ENCODE data around the gene GPHN.
"Not testable (repeated sequence)": the region's sequence is repeated elsewhere in the genome, so short reads cannot be mapped to it uniquely, and the experiment has no call there.

The GPHN gene

DNA sequence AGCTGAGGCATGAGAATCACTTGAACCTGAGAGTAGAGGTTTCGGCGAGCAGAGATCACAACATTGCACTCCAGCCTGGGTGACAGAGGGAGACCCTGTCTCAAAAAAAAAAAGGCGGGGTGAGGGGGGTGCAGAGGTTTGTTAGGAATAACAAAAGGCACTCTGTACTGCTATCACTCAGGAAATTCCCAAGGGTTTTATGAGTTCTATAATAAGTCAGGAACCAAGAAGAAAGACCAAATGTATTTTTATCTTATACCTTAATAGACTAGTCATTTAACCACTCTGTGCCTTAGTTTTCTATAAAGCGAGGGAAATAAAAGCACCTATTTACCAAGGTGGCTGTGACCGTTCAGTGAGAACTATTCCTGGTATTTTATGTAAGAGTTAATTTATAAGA is 319.2 kb downstream of the GPHN start:
- DNase-seq = no peak

DNA sequence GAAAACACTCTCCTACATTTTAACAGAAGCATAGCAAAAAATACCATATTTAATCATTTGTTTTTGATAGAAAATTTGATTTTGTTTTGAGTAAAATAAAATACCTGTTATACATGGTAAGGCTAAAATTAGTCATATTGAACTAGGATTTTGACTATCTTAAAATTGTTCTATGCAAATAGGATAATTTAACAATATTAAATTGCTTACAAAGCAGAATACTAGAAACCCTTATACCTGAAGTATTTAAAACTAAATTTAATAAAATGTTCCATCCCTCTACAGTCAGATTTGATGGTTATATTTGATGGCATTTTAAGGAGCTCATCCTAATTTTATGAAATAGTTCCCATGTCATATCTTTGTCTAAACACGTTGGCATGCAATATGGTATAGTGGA is 323.2 kb downstream of the GPHN start:
- no peak for DNase-seq

DNA sequence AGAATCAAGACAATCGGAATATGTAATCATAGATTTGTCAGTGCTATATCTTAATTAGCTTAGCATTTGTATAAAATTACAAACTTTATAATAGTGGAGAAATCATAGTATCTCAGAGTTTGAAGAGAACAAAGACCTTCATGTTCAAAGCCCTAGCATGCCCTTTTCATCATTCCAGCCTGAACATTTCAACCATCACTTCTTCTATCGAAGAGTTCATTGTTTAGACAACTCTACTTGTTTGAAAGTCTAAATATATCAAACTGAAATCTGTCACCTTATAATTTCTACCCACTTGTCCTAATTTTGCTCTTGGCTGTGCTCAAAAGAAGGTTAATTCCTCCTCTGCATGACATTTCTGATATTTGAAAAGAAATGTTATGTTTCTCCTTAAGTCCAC is 325.9 kb downstream of the GPHN start:
- DNase-seq = no peak

DNA sequence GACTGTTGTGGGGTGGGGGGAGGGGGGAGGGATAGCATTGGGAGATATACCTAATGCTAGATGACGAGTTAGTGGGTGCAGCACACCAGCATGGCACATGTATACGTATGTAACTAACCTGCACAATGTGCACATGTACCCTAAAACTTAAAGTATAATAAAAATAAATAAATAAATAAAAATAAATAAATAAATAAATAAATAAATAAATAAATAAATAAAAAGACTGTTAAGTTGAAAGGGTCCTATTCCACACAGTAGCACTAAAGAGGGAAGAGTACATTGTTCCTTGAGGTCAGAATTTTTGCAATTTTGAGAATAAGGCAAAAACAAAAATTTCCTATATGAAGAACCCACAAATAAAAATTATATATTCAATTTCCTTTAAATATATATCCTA is 329.5 kb downstream of the GPHN start:
- DNase-seq = not testable (repeated sequence)

DNA sequence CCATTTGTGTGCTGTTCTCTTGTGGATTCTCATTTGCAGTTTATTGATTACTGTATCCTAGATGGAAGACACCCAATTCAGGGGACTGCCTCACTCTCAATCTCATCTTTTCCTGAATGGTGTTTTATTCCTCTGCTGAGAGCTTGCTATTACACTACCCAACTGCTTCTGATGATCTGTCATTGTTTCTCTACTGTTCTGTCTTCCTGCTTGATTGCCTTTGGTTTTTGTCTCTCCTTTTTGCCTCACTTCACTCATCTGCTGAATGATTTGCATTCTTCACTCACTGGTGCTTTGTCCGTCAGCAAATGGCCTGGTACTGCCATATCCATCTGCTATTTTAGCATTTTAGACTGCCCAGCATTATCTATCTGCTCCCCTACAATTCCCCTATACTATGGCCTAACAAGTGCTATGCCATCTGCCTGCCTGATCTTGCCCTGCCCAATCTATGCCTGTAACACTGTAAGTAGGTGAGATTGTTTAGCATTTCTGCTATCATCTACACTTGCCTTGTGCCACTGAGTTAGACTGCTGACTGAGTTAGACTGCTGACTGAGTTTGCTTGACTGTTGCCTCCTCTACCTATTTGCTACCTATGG is 335.1 kb downstream of the GPHN start:
- no peak for DNase-seq

DNA sequence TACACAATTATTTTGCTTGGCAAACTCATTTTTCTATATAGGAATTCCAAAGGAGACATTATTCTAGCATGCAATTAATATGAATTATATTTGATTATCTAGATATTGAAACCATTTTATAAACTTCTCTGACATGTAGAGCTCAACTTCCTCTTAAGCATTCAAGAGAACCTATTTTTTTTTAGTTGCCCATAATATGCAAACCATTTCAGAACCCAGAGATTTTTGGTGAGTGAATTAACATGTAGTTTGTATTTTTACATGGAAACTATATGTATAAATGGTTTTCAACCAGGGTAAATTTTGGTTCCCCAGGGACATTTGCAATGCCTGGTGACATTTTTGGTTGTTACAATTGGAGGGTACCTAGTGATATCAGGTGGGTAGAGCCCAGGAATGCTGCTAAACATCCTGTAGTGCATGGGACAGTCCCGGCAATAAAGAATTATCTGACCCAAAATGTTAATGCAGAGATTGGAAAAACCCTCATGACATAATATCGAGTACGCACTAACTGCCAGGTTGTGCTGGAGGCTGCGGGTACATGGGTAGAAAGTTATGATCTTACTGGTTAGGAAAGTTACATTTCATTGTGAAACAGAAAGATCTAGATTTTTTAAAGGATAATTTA is 342.4 kb downstream of the GPHN start:
- DNase-seq = no peak

DNA sequence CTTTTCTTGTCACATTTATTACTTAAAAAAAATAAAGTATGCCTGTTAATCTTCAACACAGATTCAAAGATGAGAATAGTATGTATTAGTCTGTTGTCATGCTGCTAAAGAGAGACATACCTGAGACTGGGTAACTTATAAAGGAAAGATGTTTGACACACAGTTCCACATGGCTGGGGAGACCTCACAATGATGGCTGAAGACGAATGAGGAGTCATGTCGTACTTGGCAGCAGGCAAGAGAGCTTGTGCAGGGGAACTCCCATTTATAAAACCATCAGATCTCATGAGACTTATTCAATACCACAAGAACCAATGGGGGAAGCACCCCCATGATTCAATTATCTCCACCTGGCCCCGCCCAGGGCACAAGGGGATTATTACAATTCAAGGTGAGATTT is 345.4 kb downstream of the GPHN start:
- no peak for DNase-seq

DNA sequence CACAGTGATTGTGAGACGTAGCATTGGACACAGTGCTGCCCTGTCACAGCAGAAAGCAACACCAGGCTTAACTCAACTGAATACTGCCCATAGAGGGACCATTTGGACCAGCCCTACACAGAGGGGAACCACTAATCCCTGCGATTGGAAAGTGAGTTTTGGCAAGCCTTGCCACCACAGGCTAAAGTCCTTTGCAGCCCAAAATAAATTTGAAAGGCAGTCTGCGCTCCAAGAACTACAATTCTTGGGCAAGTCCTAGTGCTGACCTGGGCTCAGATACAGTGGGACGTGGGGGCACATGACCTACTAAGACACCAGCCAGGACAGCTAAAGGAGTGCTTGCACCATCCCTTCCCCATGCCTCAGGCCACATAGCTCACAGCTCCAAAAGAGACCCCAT is 349.9 kb downstream of the GPHN start:
- no peak for DNase-seq

DNA sequence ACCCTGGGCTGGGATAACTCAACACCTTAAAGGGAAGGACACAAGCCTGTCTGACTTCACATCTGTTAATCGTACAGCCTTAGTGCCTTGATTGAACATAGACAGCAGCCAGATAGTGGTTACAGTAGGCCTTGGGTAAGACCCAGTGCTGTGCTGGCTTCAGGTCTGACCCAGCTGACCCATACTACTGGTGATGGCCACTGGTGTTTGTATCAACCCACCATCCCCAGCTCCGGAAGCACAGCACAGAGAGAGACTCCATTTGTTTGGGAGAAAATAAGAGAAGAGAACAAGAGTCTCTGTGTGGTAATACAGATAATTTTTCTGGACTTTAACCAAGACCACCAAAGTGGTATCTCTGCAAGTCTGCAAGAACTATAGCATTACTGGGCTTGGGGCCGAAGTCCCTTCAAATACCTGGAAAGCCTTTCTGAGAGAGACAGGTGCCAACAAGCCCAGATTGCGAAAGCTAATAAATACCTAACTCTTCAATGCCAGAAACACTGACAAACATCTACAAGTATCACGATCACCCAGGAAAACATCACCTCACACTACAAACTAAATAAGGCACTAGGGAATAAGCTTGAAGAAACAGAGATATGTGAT is 351.2 kb downstream of the GPHN start:
- DNase-seq = no peak

DNA sequence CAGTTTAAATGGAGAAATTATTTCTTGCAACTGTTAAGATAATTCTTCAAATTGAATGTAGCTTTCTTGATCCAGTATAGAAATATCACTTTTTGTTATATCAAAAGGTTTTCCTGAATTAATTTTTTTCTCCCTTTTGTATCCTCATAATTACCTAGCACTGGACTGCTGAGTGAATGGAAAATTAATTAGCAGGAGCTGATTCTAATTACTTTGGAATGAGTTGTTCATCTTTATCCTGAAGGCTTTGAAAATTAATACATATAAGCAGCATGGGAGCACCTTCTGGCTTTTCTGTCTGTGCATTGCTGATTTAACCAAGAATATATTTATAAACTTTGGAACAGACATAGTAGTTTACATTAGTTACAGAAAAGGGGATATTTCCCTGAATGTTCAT is 373.6 kb downstream of the GPHN start:
- no peak for DNase-seq

DNA sequence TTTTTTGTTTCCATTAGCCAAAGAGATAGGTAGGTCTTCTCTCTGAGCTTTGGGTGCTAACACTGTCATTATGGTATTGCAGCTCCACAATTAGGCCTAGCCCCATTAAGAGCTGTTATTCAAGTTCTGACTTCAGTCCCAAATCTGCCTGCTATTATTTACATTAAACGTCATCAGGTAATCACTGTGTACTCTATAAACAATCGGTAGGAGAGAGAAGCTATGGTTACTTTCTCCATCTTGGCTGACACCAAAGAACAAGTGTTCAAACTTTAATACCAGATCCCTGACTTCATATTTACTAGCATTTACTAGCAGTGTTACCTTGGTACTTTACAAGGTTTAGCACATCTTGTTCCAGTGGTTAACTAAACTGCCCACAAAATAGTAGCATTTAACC is 376.2 kb downstream of the GPHN start:
- DNase-seq = no peak

DNA sequence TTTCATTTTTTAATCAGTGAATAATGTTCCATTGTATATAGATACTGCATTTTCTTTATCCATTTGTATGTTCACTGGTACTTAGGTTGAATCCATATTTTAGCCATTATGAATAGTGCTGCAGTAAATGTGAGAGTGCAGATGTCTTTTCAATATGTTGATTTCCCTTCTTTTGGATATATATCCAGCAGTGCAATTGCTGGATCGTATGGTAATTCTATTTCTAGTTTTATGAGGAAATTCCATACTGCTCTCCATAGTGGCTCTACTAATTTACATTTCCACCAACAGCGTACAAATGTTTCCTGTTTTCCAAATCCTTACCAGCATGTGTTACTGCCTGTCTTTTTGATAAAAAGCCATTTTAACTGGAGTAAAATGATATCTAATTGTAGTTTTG is 392.8 kb downstream of the GPHN start:
- DNase-seq = no peak

DNA sequence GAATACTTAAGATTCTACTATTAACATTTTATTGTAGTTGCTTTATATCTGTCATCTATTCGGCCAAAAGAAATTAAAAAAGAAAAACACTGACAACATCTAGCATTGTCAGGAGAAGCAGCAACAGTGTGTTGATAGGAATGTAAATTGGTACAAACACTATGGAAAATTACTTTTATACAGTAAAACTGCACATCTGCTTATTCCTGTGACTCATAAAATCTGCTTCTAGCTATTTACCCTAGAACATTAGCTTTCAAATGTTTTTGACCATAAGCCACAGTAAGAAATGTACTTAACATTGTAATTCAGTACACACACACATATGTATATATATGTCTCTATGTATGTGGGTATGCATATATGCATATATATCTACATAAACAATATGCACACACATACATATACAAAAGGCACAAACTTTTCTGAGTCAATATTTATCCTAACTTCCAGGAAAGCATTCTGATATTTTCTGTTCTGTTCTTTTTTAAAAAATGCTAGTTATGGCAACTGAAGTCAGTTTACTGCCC is 402.4 kb downstream of the GPHN start:
- DNase-seq = no peak

DNA sequence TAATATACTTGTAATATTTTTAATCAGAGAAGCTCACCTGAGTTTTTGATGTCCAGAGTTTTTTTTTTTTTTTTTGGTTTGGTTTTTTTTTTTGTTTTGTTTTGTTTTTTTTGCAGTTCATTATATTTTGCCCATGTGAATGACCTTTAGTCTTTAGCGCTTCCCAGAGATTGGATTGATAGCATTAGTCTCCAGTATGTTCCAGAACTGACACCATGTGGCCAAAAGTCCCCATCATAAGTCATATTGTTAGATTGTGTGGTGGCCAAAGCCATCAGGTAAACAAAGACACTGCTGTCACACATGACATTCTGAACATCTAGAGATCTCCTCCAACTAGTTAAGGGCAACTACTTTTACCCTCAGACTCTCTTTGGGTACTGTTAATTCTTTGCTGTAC is 408.5 kb downstream of the GPHN start:
- DNase-seq = no peak

DNA sequence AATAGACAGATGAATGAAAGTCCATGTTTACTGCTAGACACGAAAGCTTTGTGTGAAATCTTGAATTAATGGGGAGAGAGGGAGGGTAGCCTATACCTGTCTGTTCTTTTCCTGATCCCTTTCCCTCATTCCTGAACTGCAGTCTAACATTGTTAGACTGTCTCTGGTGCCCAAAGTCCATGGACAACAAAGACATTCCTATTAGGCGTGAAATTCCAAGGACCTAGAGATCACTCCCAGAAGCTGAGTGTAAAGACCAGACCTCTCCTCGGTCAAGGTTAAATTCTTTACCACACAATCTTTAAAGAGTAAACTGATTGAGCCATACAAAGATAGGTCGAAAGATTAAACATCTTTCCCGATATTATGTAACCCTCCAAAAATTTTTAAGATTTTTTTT is 410.6 kb downstream of the GPHN start:
- DNase-seq = no peak

DNA sequence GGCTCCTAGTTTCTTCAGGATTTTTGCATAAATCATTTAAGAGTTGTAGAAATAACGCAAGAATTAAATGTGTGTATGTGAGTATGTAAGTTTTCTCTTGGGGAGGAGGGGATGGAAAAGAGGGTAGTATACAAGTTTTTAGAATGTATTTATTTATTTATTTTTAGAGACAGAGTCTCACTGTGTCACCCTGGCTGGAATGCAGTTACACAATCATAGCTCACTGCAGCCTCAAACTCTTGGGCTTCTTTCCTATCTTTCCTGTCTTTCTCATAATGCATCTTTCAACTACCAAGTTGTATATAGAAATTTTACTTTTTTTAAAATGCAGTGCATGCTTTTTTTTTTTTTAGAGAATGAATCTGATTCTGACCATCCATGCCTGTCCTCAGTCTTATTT is 412.2 kb downstream of the GPHN start:
- no peak for DNase-seq

DNA sequence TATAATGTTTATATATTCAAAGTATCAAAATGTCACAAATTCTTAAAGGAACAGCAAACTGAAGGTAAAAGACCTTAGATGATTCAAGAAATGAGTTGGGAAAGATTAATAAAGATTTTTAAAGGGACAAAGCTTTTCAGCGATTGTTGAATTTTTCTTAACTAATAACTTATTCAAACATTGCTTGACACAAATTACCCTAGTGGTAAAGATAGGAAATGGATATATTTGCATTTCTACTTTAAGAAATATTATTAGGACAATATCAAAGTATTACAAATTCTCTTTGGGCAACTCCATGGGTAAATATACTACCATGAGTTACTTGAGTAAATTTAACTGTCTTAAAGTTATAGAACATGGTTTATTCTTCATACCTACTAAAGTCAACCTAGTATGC is 415.3 kb downstream of the GPHN start:
- DNase-seq = no peak

DNA sequence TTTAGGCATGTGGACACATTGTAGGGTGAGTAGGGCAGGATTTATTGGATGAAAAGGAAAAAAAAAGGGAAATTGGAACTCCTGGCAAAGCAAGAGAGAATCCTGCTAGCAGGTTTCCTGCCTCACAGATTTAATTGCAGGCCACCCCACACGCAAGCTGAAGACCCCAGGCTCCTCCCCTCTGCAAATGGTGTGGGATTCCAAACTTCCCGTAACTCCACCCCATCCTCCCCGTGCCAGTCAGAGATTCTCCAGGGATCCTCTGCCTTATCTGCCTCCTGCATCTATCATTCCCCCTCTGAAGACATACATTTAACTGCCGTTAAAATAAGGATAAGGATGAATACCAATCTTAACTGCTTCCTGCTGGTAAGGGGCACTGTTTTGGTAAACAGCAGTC is 431.5 kb downstream of the GPHN start:
- no peak for DNase-seq

DNA sequence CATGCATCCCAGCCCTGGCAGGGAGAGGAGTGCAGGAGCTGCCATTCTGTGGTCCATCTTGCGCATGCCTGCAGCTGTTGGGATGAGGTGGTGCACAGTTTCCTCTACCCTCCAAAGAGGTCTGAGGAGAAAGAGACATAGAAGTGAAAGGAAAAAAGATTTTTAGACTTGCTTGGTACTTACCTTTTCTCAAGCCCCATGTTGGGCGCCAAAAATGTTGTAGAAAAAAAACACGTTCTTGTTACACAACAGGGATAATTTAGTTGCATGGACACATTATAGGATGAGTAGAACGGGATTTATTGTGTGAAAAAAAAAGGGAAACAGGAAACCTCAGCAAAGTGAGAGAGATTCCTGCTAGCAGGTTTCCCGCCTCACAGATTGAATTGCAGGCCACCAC is 436.9 kb downstream of the GPHN start:
- no peak for DNase-seq

DNA sequence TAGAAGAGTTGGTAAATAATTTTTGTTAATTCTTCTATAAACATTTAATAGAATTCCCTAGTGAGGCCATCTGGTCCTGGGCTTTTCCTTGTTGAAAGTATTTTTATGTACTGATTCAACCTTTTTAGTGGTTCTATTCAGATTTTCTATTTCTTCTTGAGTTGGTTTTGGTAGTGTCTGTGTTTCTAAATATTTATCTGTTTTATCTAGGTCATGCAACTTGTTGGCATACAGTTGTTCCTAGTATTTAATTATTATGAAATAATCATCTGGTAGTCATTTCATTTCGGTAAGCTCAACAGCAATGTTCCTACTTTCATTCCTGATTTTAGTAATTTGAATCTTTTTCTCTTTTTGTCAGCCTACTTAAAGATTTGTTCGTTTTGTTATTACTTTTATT is 447.2 kb downstream of the GPHN start:
- DNase-seq = no peak

DNA sequence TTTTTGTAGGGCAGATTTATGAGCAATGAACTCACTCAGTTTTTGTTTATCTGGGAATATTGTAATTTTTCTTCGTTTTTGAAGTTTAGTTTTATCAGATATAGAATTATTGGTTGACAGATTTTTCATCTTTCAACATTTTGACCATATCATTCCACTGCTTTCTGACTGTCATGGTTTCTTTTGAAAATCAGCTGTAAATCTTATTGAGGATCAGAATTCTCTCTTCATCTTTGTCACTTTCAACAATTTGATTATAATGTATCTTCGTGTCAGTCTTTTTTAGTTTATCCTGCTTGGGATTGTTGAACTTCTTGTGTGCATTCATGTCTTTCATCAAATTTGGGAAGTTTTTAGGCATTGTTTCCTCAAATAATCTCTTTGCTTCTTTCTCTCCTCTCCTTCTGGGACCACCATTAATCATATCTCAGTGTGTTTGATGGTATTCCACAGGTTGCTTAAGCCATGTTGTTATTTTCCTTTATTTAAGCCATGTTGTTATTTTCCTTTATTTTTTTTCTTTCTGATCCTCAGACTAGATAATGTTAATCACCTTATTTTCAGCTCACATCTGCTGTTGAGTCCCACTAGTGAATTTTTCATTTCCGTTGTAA is 451.6 kb downstream of the GPHN start:
- no peak for DNase-seq

DNA sequence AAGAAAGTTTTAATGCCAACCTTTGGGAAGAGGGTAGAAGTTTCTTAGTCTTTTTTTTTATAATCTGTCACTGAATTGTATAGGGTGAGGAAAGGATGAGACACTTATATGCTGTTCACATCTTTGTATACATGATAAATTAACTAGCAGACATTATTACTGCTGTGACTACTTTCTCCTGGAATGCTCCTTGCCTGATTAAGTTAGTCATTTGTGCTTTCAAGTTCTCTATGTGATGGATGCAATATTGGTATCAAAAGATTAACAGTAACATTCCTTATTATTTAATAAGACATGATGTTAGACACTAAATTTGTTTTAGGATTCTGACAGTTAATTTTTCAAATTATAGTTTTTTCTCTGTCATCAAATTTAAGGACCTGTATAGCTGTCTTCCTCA is 457.9 kb downstream of the GPHN start:
- DNase-seq = no peak

DNA sequence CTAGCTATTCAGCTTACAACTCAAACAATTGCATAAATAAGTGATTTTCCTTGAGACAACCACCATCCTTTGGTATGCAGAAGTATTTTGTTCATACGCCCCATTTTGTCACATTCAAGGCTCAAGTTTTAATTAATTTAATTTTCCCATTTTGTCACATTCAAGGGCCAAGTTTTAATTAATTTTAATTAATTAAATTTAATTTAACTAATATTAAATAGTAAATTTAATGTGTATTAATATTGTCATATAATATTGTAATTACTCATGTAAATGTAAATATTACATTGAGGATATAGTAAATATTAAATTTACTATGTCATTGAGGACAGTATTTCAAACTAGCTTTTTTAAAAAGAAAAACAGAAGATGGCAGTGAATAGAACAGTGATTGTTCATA is 464.5 kb downstream of the GPHN start:
- DNase-seq = no peak

DNA sequence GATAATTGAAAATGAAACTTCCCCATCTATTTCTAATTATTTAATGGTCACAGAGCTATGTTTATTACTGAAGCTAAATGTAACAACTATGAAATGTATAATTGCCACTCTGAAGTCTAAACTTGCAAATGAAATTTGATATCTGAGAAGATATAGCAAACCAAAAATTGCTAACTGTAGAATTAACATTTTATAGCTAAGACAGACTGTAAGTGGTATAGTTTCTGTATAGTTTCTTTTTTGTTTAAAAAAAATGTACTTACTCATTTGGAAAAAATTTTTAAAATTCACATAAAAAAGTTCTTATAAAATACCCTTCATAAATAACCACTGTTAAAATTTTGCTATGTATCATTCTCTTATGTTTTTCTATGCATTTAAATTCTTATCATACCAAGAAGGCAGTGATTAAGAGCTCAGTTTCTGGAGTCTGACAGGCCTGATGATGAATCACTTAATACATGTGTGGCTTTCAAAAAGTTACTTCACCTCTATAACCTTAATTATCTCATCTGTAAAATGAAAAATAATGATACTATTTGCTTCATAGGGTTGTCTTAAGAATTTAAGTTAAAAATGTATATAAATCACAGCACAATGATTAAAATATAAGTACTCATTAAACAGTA is 466.6 kb downstream of the GPHN start:
- DNase-seq = no peak
